ENCODE data around the gene MAP2K7.

MAP2K7 gene

GRCh38 chr19:7905268-7905667 is 1.6 kb downstream of the MAP2K7 start:
- H3K4me3 ChIP-seq (ENCODE audit: low read depth, low read length), result no peak overlapping the region
- TF ChIP-seq CTCF (IDR thresholded peaks at IDR 0.05; ENCODE audit: borderline replicate concordance, insufficient read depth, low read depth, low read length), result no peak

DNA sequence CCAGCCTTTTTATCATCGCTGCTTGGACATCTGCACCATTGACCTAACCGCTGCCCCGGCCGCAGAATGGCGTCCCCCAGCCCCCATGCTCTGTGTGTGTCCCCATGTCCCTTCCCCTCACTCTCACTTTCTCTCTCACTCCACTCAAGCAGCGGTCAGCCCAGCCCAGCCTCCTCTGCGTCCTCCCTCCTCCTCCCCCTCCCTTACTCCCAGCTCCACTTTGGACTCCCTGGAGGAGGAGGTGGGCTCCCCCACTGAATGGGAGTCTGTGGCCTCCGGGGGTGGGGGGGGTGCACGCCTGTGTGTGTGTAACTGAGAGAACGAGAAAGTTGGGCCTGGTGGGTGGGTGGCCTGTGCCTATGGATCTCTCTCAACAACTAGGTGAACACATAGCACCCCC is 2.2 kb downstream of the MAP2K7 start:
- TF ChIP-seq CTCF (IDR thresholded peaks at IDR 0.05; ENCODE audit: borderline replicate concordance, insufficient read depth, low read depth, low read length), result no peak
- H3K4me3 ChIP-seq (ENCODE audit: low read depth, low read length), result no peak overlapping the region

- H3K4me3 ChIP-seq (ENCODE audit: low read depth, low read length), result no peak overlapping the region
- TF ChIP-seq CTCF (IDR thresholded peaks at IDR 0.05; ENCODE audit: borderline replicate concordance, insufficient read depth, low read depth, low read length), result no peak
Measured at GRCh38 chr19:7907122-7907521, 3.4 kb downstream of the MAP2K7 start.

DNA sequence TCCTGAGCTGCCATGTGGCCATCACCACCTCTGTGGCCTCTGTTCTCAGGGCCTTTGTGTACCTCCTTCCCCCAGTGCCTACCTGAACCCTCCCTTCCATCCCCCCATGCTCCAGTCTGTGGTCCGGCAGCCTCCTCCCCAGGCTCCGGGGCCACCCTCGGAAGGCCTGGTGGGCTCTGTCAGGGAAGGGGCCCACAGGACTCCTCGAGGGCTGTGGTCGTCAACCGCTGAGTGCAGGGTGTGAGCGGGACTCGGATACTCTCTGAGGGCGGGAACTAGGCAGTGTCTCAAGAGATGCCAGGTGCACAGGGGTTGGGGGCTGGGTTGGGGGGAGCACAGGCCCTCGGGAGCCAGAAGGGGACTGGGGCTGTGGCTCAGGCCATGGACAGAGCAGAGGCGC is 3.9 kb downstream of the MAP2K7 start:
- TF ChIP-seq CTCF (IDR thresholded peaks at IDR 0.05; ENCODE audit: borderline replicate concordance, insufficient read depth, low read depth, low read length), result no peak
- H3K4me3 ChIP-seq (ENCODE audit: low read depth, low read length), result no peak overlapping the region

- TF ChIP-seq CTCF (IDR thresholded peaks at IDR 0.05; ENCODE audit: borderline replicate concordance, insufficient read depth, low read depth, low read length), result no peak
- H3K4me3 ChIP-seq (ENCODE audit: low read depth, low read length), result no peak overlapping the region
Measured at GRCh38 chr19:7908078-7908699, 4.5 kb downstream of the MAP2K7 start.

- TF ChIP-seq CTCF (IDR thresholded peaks at IDR 0.05; ENCODE audit: borderline replicate concordance, insufficient read depth, low read depth, low read length), result no peak
- no peak overlapping the region for H3K4me3 ChIP-seq (ENCODE audit: low read depth, low read length)
Measured at GRCh38 chr19:7908742-7909461, 5.2 kb downstream of the MAP2K7 start.

GRCh38 chr19:7909471-7910067 is 5.9 kb downstream of the MAP2K7 start:
- TF ChIP-seq CTCF (IDR thresholded peaks at IDR 0.05; ENCODE audit: borderline replicate concordance, insufficient read depth, low read depth, low read length), result no peak
- no peak overlapping the region for H3K4me3 ChIP-seq (ENCODE audit: low read depth, low read length)
